IMR-90 (cell line): Measurements from ENCODE around the gene ARHGAP12. TPM values are rescaled to one million over a fixed set of nuclear protein-coding genes. Genes with fewer than 3 reads are reported as not detected.

ENCODE experiments used
- ATAC-seq: fragments of 200-7000 bp; cut with Tn5 transposase; 2 replicates; pipeline ENCODE4 v1.9.1; 2020; ENCODE audit warnings: low read depth, mild to moderate bottlenecking, moderate library complexity
- BruUV-seq: library from RNA; stranded (reverse); fragments of 400-500 nt; replicated peaks from 2 replicates; lab custom pipeline; 2021; lab: Mats Ljungman, UMichigan
- CTCF ChIA-PET: fragments of 300-600 bp; formaldehyde crosslinking; extraction: SDS; loops from one replicate; lab custom pipeline; 2021; ENCODE audit warnings: antibody characterized with exemption; lab: Yijun Ruan, JAX
- POLR2A ChIA-PET: fragments of 300-600 bp; sonication (Branson Sonifier 250); formaldehyde crosslinking; loops from one replicate; lab custom pipeline; 2022; ENCODE audit warnings: antibody characterized with exemption; ENCODE audit not compliant: unreplicated experiment; lab: Charles Lee
- DNase-seq: peaks from one replicate; pipeline ENCODE4 v3.0.0; 2013
- H2AFZ ChIP-seq: replicated peaks from 2 replicates; pipeline ENCODE3; 2013; ENCODE audit warnings: low read length, mild to moderate bottlenecking; ENCODE audit not compliant: poor library complexity
- H2AK5ac ChIP-seq: 2 replicates; pipeline ENCODE4 v1.6.1; 2013; ENCODE audit warnings: low read depth, low read length, inconsistent platforms
- H2AK9ac ChIP-seq: replicated peaks from 2 replicates; pipeline ENCODE3; 2013; ENCODE audit warnings: mild to moderate bottlenecking, low read depth, low read length, moderate library complexity; ENCODE audit not compliant: poor library complexity
- H2BK120ac ChIP-seq: 2 replicates; pipeline ENCODE4 v1.6.1; 2013; ENCODE audit warnings: low read depth, low read length, inconsistent platforms
- H2BK15ac ChIP-seq: 3 replicates; pipeline ENCODE4 v1.6.1; 2013; ENCODE audit warnings: low read depth, low read length, inconsistent platforms
- H2BK20ac ChIP-seq: 2 replicates; pipeline ENCODE4 v1.6.1; 2013; ENCODE audit warnings: low read depth, mild to moderate bottlenecking, inconsistent platforms, low read length, moderate library complexity
- H2BK5ac ChIP-seq: 2 replicates; pipeline ENCODE4 v1.6.1; 2013; ENCODE audit warnings: mild to moderate bottlenecking, low read depth, low read length, inconsistent platforms; ENCODE audit not compliant: poor library complexity, severe bottlenecking
- H3K14ac ChIP-seq: replicated peaks from 2 replicates; pipeline ENCODE4 v1.6.1; 2013; ENCODE audit warnings: low read depth, low read length, inconsistent platforms
- H3K18ac ChIP-seq: 2 replicates; pipeline ENCODE4 v1.6.1; 2013; ENCODE audit warnings: low read depth, low read length, control low read depth
- H3K23ac ChIP-seq: 2 replicates; pipeline ENCODE4 v1.6.1; 2013; ENCODE audit warnings: low read depth, low read length, inconsistent platforms
- H3K27ac ChIP-seq: 2 replicates; pipeline ENCODE4 v1.5.1; 2013; ENCODE audit warnings: mild to moderate bottlenecking, control low read depth, low read length; ENCODE audit not compliant: insufficient read depth
- H3K27me3 ChIP-seq: 2 replicates; pipeline ENCODE4 v1.6.1; 2013; ENCODE audit warnings: low read length; ENCODE audit not compliant: control insufficient read depth, insufficient read depth
- H3K36me3 ChIP-seq: 2 replicates; pipeline ENCODE4 v1.6.1; 2013; ENCODE audit warnings: low read length, mixed read lengths; ENCODE audit not compliant: control insufficient read depth, insufficient read depth
- H3K4ac ChIP-seq: 2 replicates; pipeline ENCODE4 v1.6.1; 2013; ENCODE audit warnings: low read depth, low read length, inconsistent platforms
- H3K4me1 ChIP-seq: 2 replicates; pipeline ENCODE4 v1.6.1; 2013; ENCODE audit warnings: low read length, mixed read lengths; ENCODE audit not compliant: control insufficient read depth, insufficient read depth
- H3K4me2 ChIP-seq: 2 replicates; pipeline ENCODE4 v1.6.1; 2013; ENCODE audit warnings: low read depth, mild to moderate bottlenecking, control low read depth, low read length, moderate library complexity
- H3K4me3 ChIP-seq: 2 replicates; pipeline ENCODE4 v1.5.1; 2013; ENCODE audit warnings: low read depth, mild to moderate bottlenecking, control low read depth, low read length, moderate library complexity; ENCODE audit not compliant: insufficient read depth
- H3K56ac ChIP-seq: 2 replicates; pipeline ENCODE4 v1.6.1; 2013; ENCODE audit warnings: low read length, inconsistent platforms; ENCODE audit not compliant: insufficient read depth; ENCODE audit errors: extremely low read depth
- H3K79me1 ChIP-seq, 2 experiments: 2 replicates each; pipeline ENCODE4 v1.6.1; 2013; ENCODE audit warnings: low read length in 2 of 2, inconsistent platforms in 1 of 2, low read depth in 1 of 2
- H3K9ac ChIP-seq: 2 replicates; pipeline ENCODE4 v1.6.1; 2013; ENCODE audit warnings: low read depth, low read length, control low read depth
- H3K9me1 ChIP-seq: 2 replicates; pipeline ENCODE4 v1.6.1; 2013; ENCODE audit warnings: low read length, inconsistent platforms; ENCODE audit not compliant: insufficient read depth
- H3K9me3 ChIP-seq: 2 replicates; pipeline ENCODE4 v1.6.1; 2013; ENCODE audit warnings: low read length; ENCODE audit not compliant: control insufficient read depth, insufficient read depth
- H4K20me1 ChIP-seq: 2 replicates; pipeline ENCODE4 v1.6.1; 2013; ENCODE audit warnings: low read length, inconsistent platforms; ENCODE audit not compliant: insufficient read depth
- H4K5ac ChIP-seq: 2 replicates; pipeline ENCODE4 v1.6.1; 2013; ENCODE audit warnings: mild to moderate bottlenecking, low read depth, low read length, control low read depth
- H4K8ac ChIP-seq, 2 experiments: 2 replicates each; pipeline ENCODE4 v1.6.1; 2013; ENCODE audit warnings: low read depth in 2 of 2, low read length in 2 of 2, control low read depth in 1 of 2, inconsistent platforms in 1 of 2
- H4K91ac ChIP-seq: 2 replicates; pipeline ENCODE4 v1.6.1; 2013; ENCODE audit warnings: low read depth, low read length, inconsistent platforms; ENCODE audit not compliant: insufficient read depth
- POLR2A ChIP-seq: IDR thresholded peaks from 2 replicates; pipeline ENCODE4 v1.6.1; 2012; ENCODE audit warnings: mild to moderate bottlenecking, low read depth, low read length
- WGBS, 2 experiments: methylation state at CpG; one replicate each; pipeline versions ENCODE4 v1.1.5 to v1.1.7; 2013; ENCODE audit warnings: missing lambda C conversion rate in 2 of 2; ENCODE audit not compliant: insufficient read length in 1 of 2; ENCODE audit errors: extremely low coverage in 2 of 2; 5-methylcytosine and 5-hydroxymethylcytosine counted together
- dilution Hi-C: fragments of 300-500 bp; cut with HindIII; formaldehyde crosslinking; loops from one replicate; pipeline ENCODE4 v1.14.3; 2018; ENCODE audit warnings: low sequenced_read_pairs; ENCODE audit not compliant: unreplicated experiment
- in situ Hi-C: fragments of 300-500 bp; cut with MboI; formaldehyde crosslinking; loops from 3 replicates; pipeline ENCODE4 v1.14.3; 2019; ENCODE audit warnings: low sequenced_read_pairs, inconsistent platforms, mixed read lengths
- intact Hi-C: fragments of 100-400 bp; cut with micrococcal nuclease; formaldehyde crosslinking; loops from 2 replicates; pipeline ENCODE4 v1.10.0; 2022
- polyA plus RNA-seq, 3 experiments: library from polyadenylated mRNA; depleted of rRNA; stranded (reverse); fragments of >200 nt; gene quantifications; 2 replicates each; pipeline ENCODE4 v1.2.3, GENCODE V29; 2012; ENCODE audit warnings: low replicate concordance in 1 of 3
- total RNA-seq: library from RNA; depleted of rRNA; stranded (reverse); fragments of >200 nt; gene quantifications from 2 replicates; pipeline ENCODE4 v1.2.3, GENCODE V29; 2012

Gene ARHGAP12
- total and polyA plus RNA-seq, 2 of the 4 experiments (the other 2 are of a cell fraction) = 9.0 to 28.5 TPM

- dilution Hi-C loops = no loop called here
- Histone ChIP-seq H2AK5ac (no peak overlapping the region), H3K9ac (no peak overlapping the region), H3K9me1 (peaks cover 3% of the 10 kb centered on the region; the same call in 1 of the 2 replicates), H3K23ac (no peak overlapping the region), H2AFZ (no peak overlapping the region), H4K5ac (no peak overlapping the region), H3K36me3 (peaks cover 5% of the 10 kb centered on the region; the same call in 1 of the 2 replicates), H2BK15ac (no peak overlapping the region), H3K4me3 (no peak overlapping the region), H3K79me1 (peaks cover 46 to 85% of the 10 kb centered on the region in 2 experiments), H4K20me1 (peaks cover 53% of the 10 kb centered on the region; the same call in 1 of the 2 replicates), H3K27ac (no peak overlapping the region), H2BK5ac (no peak overlapping the region), H3K9me3 (peaks cover 3% of the 10 kb centered on the region; the same call in 1 of the 2 replicates), H4K91ac (no peak overlapping the region), H3K14ac (no peak overlapping the region), H3K56ac (no peak overlapping the region), H2BK120ac (no peak overlapping the region), H3K4ac (no peak overlapping the region), H3K4me2 (no peak overlapping the region), H3K27me3 (no peaks in the 10 kb centered on the region), H2BK20ac (no peak overlapping the region), H2AK9ac (no peak overlapping the region), H3K4me1 (peaks cover 8% of the 10 kb centered on the region), H4K8ac (no peak overlapping the region), H3K18ac (no peak overlapping the region)
- intact Hi-C loops = no loop called here
- no TSS peak for BruUV-seq
- no CpG with 5 or more reads among the region's 1 CpG for WGBS, 2 experiments
- in situ Hi-C loops = no loop called here
- ChIA-PET POLR2A (interaction anchor here (0.7 kb wide), 1 partner anchor 74 kb away, joined by 9 read pairs; no protein-coding TSS in a partner anchor), CTCF (interaction anchor here (0.7 kb wide), 1 partner anchor 191 kb away, joined by 3 read pairs; no protein-coding TSS in a partner anchor)
- no peak for DNase-seq
- ATAC-seq = no peak
- TF ChIP-seq POLR2A = no peak
Observed at GRCh38 chr10:31902625-31903024, 26.0 kb downstream of the ARHGAP12 start.
